H1 (cell line): Measurements from ENCODE around the gene ABHD12. TPM values are rescaled to one million over a fixed set of nuclear protein-coding genes. Genes with fewer than 3 reads are reported as not detected.

ENCODE experiments used
- CBX8 ChIP-seq: fragments of 300-800, 300-1000 bp; sonication (generic); IDR thresholded peaks from 2 replicates; pipeline ENCODE4 v1.7.1; 2016; ENCODE audit warnings: low read depth, low read length, borderline replicate concordance
- EGR1 ChIP-seq: IDR thresholded peaks from 2 replicates; pipeline ENCODE4 v1.6.1; 2011; ENCODE audit warnings: low read depth, low read length, borderline replicate concordance
- KDM4A ChIP-seq: IDR thresholded peaks from one replicate; pipeline ENCODE4 v1.7.1; 2012; ENCODE audit warnings: low read depth, mild to moderate bottlenecking, moderate library complexity, low read length, inconsistent platforms; ENCODE audit not compliant: severe bottlenecking
- SAP30 ChIP-seq: fragments of 300-600 bp; sonication (generic); IDR thresholded peaks from 2 replicates; pipeline ENCODE4 v1.7.1; 2012; ENCODE audit warnings: low read length, moderate library complexity, mild to moderate bottlenecking, inconsistent platforms; ENCODE audit not compliant: insufficient read depth, insufficient replicate concordance
- TAF7 ChIP-seq: optimal IDR thresholded peaks from 2 replicates; pipeline ENCODE3; 2011; ENCODE audit warnings: low read depth, mild to moderate bottlenecking, inconsistent platforms, low read length, moderate library complexity, borderline replicate concordance
- polyA plus RNA-seq, 7 experiments: library from polyadenylated mRNA; depleted of rRNA in 3 of 7; stranded (reverse) in 5 of 7; unstranded in 2 of 7; fragments of >200 nt in 5 of 7; fragments of 200-250 nt in 2 of 7; gene quantifications; 1 replicate in 5 of 7; 2 replicates in 1 of 7; 4 replicates in 1 of 7; pipeline versions ENCODE4 v1.2.1 to v1.2.3, GENCODE V29; 2011 to 2013; ENCODE audit warnings: missing spikeins in 2 of 7, mixed read lengths in 2 of 7
- total RNA-seq: library from RNA; stranded (reverse); fragmentation: NEBNext Ultra II Directional; extraction: Animal tissue kit (Norgen Biotek cat#: 25700); gene quantifications from 2 replicates; pipeline ENCODE4 v1.2.1, GENCODE V29; 2021

ABHD12 gene
- total and polyA plus RNA-seq, 2 of the 8 experiments (the other 6 are each of a cell fraction or from before 2014, with no cell fraction given): 31.3 to 59.5 TPM

DNA sequence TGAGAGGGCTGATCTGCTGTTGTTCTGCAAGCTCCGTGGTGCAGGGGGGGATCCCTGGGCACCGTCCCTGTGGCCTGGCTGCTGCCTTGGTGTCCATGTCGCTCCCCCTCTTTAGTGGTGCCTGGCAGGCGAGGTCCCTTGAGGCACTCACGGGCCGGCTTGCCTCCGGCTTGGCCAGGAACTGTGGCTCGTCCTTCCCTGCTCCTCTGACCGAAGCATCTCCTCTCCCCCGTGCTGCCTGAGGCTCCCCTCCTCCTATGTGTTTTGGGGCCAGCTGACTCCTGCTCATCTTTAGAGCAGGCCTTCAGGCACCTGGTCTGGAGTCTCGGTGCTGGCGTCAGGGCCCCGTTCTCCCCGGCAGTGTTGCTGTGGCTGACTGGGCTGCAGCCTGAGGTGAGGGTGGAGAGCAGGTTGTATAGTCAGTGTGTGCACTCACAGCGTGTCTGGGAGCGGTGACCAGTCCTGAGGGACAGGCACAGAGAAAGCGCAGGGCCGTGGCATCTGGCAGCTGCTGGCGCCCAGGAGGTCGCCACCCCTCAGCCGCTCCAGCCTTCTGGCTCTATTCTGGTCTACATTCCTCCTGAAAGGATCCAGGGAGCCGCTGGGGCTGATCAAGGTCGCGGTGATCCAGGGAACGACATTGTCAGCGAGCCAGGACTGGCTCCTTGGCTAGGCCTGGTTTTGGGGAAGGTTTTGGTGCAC lies 99.1 kb downstream of the ABHD12 start (continued):
- no peak for TF ChIP-seq CBX8
- no peak for TF ChIP-seq KDM4A
- TF ChIP-seq TAF7: no peak
- no peak for TF ChIP-seq SAP30
- no peak for TF ChIP-seq EGR1
